ENCODE measurements around the gene FNBP1L. TPM values are rescaled to one million over a fixed set of nuclear protein-coding genes. Genes with fewer than 3 reads are reported as not detected.

FNBP1L gene
- total RNA-seq, 1 donor from 2014 or later = 251 TPM

DNA sequence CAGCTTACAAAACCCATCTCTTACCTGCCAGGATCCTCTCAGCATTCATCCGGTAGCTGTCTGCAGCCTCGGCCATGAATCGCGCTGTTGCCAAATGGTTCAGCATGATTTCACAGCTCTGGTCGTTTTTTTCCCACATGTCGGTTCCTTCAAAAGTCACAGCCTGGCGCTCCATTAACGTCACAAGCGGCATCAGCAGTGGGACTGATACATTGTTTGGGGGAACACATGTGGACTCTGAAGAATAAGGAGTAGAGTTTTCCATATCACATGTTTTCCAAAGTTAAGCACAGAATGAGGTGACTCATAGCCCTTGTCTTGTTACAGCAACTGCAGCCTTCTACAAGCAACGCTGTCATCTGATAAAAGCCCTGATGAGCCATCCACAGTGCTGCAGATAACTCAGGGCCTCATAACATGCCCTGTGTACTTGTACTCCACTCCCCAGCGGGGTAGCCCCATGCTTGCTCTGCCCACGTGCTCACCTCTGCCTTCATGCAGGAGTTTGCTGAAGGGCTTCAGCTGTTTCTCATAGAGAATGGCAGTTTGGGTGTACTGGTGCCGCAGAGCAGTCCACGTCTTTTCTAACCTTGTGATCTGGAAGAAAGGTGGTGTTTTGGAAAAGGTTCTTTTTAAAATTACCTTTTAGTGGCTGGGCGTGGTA, 119.5 kb downstream of the FNBP1L start:
- Mint-ChIP-seq H3K27me3 (ENCODE audit: unreplicated experiment) (peaks cover 8% of the 10 kb centered on the region), H3K36me3 (ENCODE audit: unreplicated experiment) (peaks cover 4% of the 10 kb centered on the region), H3K27ac (ENCODE audit: unreplicated experiment) (peak overlapping the region; percentile 6), H3K4me3 (ENCODE audit: unreplicated experiment) (no peak overlapping the region), H3K4me1 (ENCODE audit: low read depth, unreplicated experiment) (peaks cover 5% of the 10 kb centered on the region), H3K9me3 (ENCODE audit: unreplicated experiment) (peaks cover 5% of the 10 kb centered on the region)
- TF ChIP-seq, protein P1, sequence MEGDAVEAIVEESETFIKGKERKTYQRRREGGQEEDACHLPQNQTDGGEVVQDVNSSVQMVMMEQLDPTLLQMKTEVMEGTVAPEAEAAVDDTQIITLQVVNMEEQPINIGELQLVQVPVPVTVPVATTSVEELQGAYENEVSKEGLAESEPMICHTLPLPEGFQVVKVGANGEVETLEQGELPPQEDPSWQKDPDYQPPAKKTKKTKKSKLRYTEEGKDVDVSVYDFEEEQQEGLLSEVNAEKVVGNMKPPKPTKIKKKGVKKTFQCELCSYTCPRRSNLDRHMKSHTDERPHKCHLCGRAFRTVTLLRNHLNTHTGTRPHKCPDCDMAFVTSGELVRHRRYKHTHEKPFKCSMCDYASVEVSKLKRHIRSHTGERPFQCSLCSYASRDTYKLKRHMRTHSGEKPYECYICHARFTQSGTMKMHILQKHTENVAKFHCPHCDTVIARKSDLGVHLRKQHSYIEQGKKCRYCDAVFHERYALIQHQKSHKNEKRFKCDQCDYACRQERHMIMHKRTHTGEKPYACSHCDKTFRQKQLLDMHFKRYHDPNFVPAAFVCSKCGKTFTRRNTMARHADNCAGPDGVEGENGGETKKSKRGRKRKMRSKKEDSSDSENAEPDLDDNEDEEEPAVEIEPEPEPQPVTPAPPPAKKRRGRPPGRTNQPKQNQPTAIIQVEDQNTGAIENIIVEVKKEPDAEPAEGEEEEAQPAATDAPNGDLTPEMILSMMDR (IDR thresholded peaks at IDR 0.05; ENCODE audit: partially characterized antibody, unreplicated experiment) = no peak
- DNase-seq = no peak

DNA sequence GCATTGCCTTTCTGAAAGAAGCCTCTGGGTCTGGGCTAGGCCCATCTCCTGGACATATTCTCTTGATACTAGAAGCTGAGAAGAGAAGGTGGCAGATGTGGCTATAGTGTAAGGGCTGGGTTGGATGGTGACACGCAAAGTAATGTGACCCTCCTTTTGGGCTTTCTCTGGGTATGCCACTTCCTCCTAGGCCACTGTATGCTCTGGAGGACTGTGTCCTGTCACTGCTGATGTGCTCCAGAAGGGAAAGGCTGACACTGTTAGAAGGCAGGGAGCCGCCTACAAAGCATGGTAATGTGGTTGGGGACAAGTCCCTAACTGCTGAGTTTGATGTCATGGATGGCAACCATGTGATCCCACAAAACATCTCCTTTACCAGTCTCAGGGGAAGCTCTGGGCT, 121.6 kb downstream of the FNBP1L start:
- peaks cover 6% of the 10 kb centered on the region for H3K9me3 Mint-ChIP-seq (ENCODE audit: unreplicated experiment)
- H3K27me3 Mint-ChIP-seq (ENCODE audit: unreplicated experiment) = peaks cover 7% of the 10 kb centered on the region
- no peak for DNase-seq
- TF ChIP-seq, protein P1 (IDR thresholded peaks at IDR 0.05; ENCODE audit: partially characterized antibody, unreplicated experiment) = no peak
- no peak overlapping the region for H3K27ac Mint-ChIP-seq (ENCODE audit: unreplicated experiment)
- H3K36me3 Mint-ChIP-seq (ENCODE audit: unreplicated experiment) = peaks cover 9% of the 10 kb centered on the region
- H3K4me3 Mint-ChIP-seq (ENCODE audit: unreplicated experiment) = no peak overlapping the region
- H3K4me1 Mint-ChIP-seq (ENCODE audit: low read depth, unreplicated experiment) = peaks cover 11% of the 10 kb centered on the region

DNA sequence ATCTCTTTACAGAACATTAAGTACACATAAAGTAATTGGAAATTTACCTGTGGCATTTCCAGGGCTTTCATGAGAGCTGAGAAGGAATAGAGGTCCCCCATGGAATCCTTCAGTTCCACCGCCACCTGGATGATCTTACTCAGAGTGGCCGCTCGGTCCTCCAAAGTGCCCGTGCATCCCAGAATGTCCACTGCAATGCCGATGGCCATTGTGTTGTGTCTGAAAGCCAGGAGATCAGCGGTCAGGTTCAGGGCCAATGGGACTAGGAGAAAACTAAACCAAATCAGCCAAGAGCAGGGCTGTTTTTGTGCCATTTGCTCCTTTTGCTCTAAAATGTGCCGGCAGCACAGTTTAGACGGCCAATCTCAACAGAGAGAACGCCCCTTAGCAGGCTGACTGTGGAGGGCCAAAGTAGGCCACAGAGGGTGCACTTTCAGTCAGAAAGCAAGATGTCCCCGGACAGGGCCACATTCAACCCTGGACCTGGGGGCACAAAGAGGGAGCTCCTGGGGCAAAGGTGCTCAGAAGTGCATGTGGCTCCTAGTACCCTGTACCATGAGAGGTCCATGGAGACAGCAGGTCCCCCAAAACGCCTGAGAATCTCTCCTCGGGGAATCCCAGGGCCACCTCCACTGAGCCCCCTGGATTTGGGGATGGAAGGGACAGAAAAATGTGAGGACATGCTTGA, 123.8 kb downstream of the FNBP1L start:
- Mint-ChIP-seq H3K36me3 (ENCODE audit: unreplicated experiment) (peaks cover 5% of the 10 kb centered on the region), H3K4me3 (ENCODE audit: unreplicated experiment) (no peak overlapping the region), H3K9me3 (ENCODE audit: unreplicated experiment) (peaks cover 9% of the 10 kb centered on the region), H3K27ac (ENCODE audit: unreplicated experiment) (no peak overlapping the region), H3K4me1 (ENCODE audit: low read depth, unreplicated experiment) (peaks cover 24% of the 10 kb centered on the region), H3K27me3 (ENCODE audit: unreplicated experiment) (peaks cover 8% of the 10 kb centered on the region)
- TF ChIP-seq, protein P1 (IDR thresholded peaks at IDR 0.05; ENCODE audit: partially characterized antibody, unreplicated experiment) = no peak
- no peak for DNase-seq

DNA sequence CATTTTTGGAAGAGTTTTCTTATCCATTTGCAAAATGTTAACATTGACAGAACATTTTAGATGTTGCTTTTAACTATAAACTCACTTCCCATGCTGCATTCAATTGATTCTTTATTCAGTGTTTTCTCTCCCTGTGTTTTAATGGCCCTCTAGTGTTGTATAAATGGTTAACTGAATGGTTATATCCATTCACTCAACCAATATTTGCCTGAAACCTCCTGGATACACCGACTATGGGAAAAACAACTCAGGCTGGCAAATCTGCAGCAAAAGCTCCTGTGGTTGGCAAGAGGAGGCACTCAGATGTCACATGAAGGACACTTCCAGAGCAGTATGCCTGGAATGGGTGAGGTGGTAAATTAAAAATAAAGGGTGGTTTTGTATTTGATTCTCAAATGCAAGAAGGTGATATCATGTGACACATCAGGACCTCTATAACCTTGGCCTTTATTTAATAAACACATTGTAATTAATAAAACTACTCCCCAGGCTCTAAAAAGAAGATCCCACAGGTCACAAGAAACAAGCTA, 126.1 kb downstream of the FNBP1L start:
- TF ChIP-seq, protein P1 (IDR thresholded peaks at IDR 0.05; ENCODE audit: partially characterized antibody, unreplicated experiment) = no peak
- no peak for DNase-seq
- peaks cover 28% of the 10 kb centered on the region for H3K4me1 Mint-ChIP-seq (ENCODE audit: low read depth, unreplicated experiment)
- H3K9me3 Mint-ChIP-seq (ENCODE audit: unreplicated experiment) = peaks cover 7% of the 10 kb centered on the region
- H3K27me3 Mint-ChIP-seq (ENCODE audit: unreplicated experiment) = peaks cover 3% of the 10 kb centered on the region
- H3K4me3 Mint-ChIP-seq (ENCODE audit: unreplicated experiment) = no peak overlapping the region
- H3K36me3 Mint-ChIP-seq (ENCODE audit: unreplicated experiment) = peaks cover 5% of the 10 kb centered on the region
- H3K27ac Mint-ChIP-seq (ENCODE audit: unreplicated experiment) = no peak overlapping the region

DNA sequence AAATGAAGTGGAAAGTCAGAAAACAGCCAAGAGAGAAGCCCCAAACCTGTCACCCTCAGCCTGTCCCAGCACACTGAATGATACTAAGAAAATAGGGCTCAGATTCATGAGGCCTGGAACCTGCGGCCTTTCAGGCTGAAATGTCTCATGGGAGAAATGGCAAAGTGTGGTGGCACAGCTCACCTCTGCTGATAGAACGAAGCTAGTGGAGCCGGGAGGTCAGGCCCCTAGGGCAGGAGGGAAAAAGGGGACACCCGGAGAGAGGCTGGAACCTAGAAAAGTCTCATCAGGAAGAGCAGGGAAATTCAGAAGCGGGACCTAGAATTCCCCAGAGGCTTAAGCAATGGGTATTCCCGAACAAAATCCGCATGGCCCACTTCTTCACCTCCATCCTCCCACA, 126.6 kb downstream of the FNBP1L start:
- H3K4me3 Mint-ChIP-seq (ENCODE audit: unreplicated experiment) = no peak overlapping the region
- peaks cover 7% of the 10 kb centered on the region for H3K9me3 Mint-ChIP-seq (ENCODE audit: unreplicated experiment)
- H3K27ac Mint-ChIP-seq (ENCODE audit: unreplicated experiment) = peak overlapping the region; percentile 33
- TF ChIP-seq, protein P1 (IDR thresholded peaks at IDR 0.05; ENCODE audit: partially characterized antibody, unreplicated experiment) = no peak
- peaks cover 30% of the 10 kb centered on the region for H3K4me1 Mint-ChIP-seq (ENCODE audit: low read depth, unreplicated experiment)
- H3K27me3 Mint-ChIP-seq (ENCODE audit: unreplicated experiment) = peaks cover 3% of the 10 kb centered on the region
- no peak for DNase-seq
- peaks cover 5% of the 10 kb centered on the region for H3K36me3 Mint-ChIP-seq (ENCODE audit: unreplicated experiment)

All from glutamatergic neuron (in vitro differentiated cells).